ENCODE data around the gene SLC25A43. TPM values are rescaled to one million over a fixed set of nuclear protein-coding genes. Genes with fewer than 3 reads are reported as not detected.

SLC25A43 gene
- total and polyA plus RNA-seq, 2 of the 8 experiments (the other 6 are each of a cell fraction or from before 2014, with no cell fraction given): 3.1 to 5.8 TPM

GRCh38 chrX:119466970-119467369 lies 67.8 kb downstream of the SLC25A43 start:
- no peak overlapping the region for H2BK15ac ChIP-seq (ENCODE audit: low read length)
- peaks cover 0 to 12% (median 0%) of the 10 kb centered on the region in 4 experiments; a peak in 2 of 7 replicates for H3K4me1 ChIP-seq (replicated peaks in 1 of 4; ENCODE audit: control insufficient read depth in 3 of 4, insufficient read depth in 4 of 4, low read length in 3 of 4)
- WGBS, 2 experiments (ENCODE audit: extremely low coverage in 1 of 2, insufficient coverage in 1 of 2, insufficient read length in 1 of 2, insufficient replicate concordance in 2 of 2, low coverage in 1 of 2, low lambda C conversion rate in 2 of 2, missing lambda C conversion rate in 1 of 2): 84% methylated on average over 3 of the region's 3 CpGs; no CpG with 5 or more reads in 1 of the 2 experiments
- TF ChIP-seq EZH2 (IDR thresholded peaks at IDR 0.05; ENCODE audit: low read depth, low read length, severe bottlenecking) (no peak), CEBPB (IDR thresholded peaks at IDR 0.05; ENCODE audit: low read depth, low read length) (no peak), ZNF274 (IDR thresholded peaks at IDR 0.05; ENCODE audit: borderline replicate concordance, extremely low read depth, low read length) (no peak), CHD2 (IDR thresholded peaks at IDR 0.05; ENCODE audit: low read length) (no peak), RXRA (IDR thresholded peaks at IDR 0.05; ENCODE audit: insufficient read depth, low read depth, low read length) (no peak), CREB1 (IDR thresholded peaks at IDR 0.05) (no peak), CBX5 (IDR thresholded peaks at IDR 0.05; ENCODE audit: low read depth, low read length) (no peak), CTBP2 (IDR thresholded peaks at IDR 0.05; ENCODE audit: borderline replicate concordance, insufficient read depth, insufficient read length, low read length) (no peak), POU5F1 (IDR thresholded peaks at IDR 0.05; ENCODE audit: low read depth, low read length) (no peak), TCF12 (IDR thresholded peaks at IDR 0.05; ENCODE audit: low read depth, low read length) (no peak), KDM5A (IDR thresholded peaks at IDR 0.05; ENCODE audit: low read length) (no peak), CHD1 (IDR thresholded peaks at IDR 0.05; ENCODE audit: low read depth, low read length) (no peak)
- H3K36me3 ChIP-seq (ENCODE audit: control insufficient read depth in 2 of 4, insufficient read depth in 4 of 4, low read length in 3 of 4): peaks cover 0 to 19% (median 12%) of the 10 kb centered on the region in 4 experiments; a peak in 6 of 8 replicates
- no peak overlapping the region for H4K91ac ChIP-seq (replicated peaks; ENCODE audit: insufficient read length, low read length)
- H3K4me2 ChIP-seq (ENCODE audit: insufficient read depth in 1 of 2, low read depth in 2 of 2, low read length in 2 of 2): peak overlapping the region in 1 of 2 experiments; percentile 71; a peak in 1 of 4 replicates
- H2AK5ac ChIP-seq (ENCODE audit: low read depth, low read length): no peak overlapping the region
- H4K5ac ChIP-seq (ENCODE audit: insufficient read length, low read depth, low read length): no peak overlapping the region
- H3K4me3 ChIP-seq (ENCODE audit: extremely low read depth in 1 of 4, insufficient read depth in 2 of 4, low read depth in 3 of 4, low read length in 4 of 4): no peak overlapping the region
- no peak overlapping the region for H2BK120ac ChIP-seq (replicated peaks; ENCODE audit: low read depth, low read length)
- H3K9me3 ChIP-seq (ENCODE audit: insufficient read depth in 2 of 2, low read depth in 1 of 2, low read length in 1 of 2): no peaks in the 10 kb centered on the region
- H3K4ac ChIP-seq (replicated peaks; ENCODE audit: insufficient read length, low read depth, low read length): no peak overlapping the region
- H3K79me2 ChIP-seq (ENCODE audit: control insufficient read depth in 1 of 2, insufficient read depth in 2 of 2, low read length in 2 of 2): peaks cover 0 to 6% of the 10 kb centered on the region in 2 experiments; a peak in 2 of 4 replicates
- H4K20me1 ChIP-seq (replicated peaks in 1 of 2; ENCODE audit: control insufficient read depth in 1 of 2, insufficient read depth in 2 of 2, low read length in 2 of 2): peaks cover 2 to 7% of the 10 kb centered on the region in 2 experiments
- H2BK12ac ChIP-seq (ENCODE audit: low read depth, low read length): no peak overlapping the region
- no peaks in the 10 kb centered on the region for H3K79me1 ChIP-seq (ENCODE audit: low read depth, low read length)
- no peak overlapping the region for H3K18ac ChIP-seq (ENCODE audit: extremely low read depth, low read length)
- H2BK5ac ChIP-seq (ENCODE audit: low read depth, low read length): no peak overlapping the region
- no peak overlapping the region for H3K56ac ChIP-seq (replicated peaks; ENCODE audit: insufficient read length, low read depth, low read length)
- no peak overlapping the region for H3K9ac ChIP-seq (replicated peaks in 1 of 4; ENCODE audit: extremely low read depth in 1 of 4, low read depth in 3 of 4, low read length in 3 of 4)
- no peak overlapping the region for H2AFZ ChIP-seq (ENCODE audit: low read length)
- H3K14ac ChIP-seq (ENCODE audit: insufficient read length): no peak overlapping the region
- H2BK20ac ChIP-seq (ENCODE audit: low read length): no peak overlapping the region
- no peak overlapping the region for H3K23ac ChIP-seq (ENCODE audit: insufficient read length)
- H3K23me2 ChIP-seq (ENCODE audit: low read depth, low read length): no peaks in the 10 kb centered on the region; the same call in 1 of the 2 replicates
- POLR2A ChIA-PET (ENCODE audit: partially characterized antibody): no interaction called here
- no peak for FAIRE-seq
- no peaks in the 10 kb centered on the region for H3K27me3 ChIP-seq (replicated peaks in 1 of 4; ENCODE audit: control insufficient read depth in 3 of 4, extremely low read depth in 1 of 4, insufficient read depth in 3 of 4, low read length in 3 of 4)
- DNase-seq (ENCODE audit: low read depth in 1 of 2, low spot score in 2 of 2): no peak
- no peak overlapping the region for H3K27ac ChIP-seq (ENCODE audit: low read depth, low read length)
- H4K8ac ChIP-seq (ENCODE audit: extremely low read depth, insufficient read depth, low read length): no peak overlapping the region
- CTCF ChIA-PET (ENCODE audit: partially characterized antibody): interaction anchor here (1.4 kb wide), 1 partner anchor 23 kb away, joined by 5 read pairs; no protein-coding TSS in a partner anchor
